HG03175 (cell line): Measurements from ENCODE around the gene C11orf21.
"Not testable (repeated sequence)": the region's sequence is repeated elsewhere in the genome, so short reads cannot be mapped to it uniquely, and the experiment has no call there.

Experiments
- ATAC-seq: cut with Tn5 transposase; IDR thresholded peaks from one replicate; pipeline ENCODE4 v1.9.1; 2021; ENCODE audit warnings: mild to moderate bottlenecking, moderate library complexity; ENCODE audit not compliant: unreplicated experiment

C11orf21 gene

GRCh38 chr11:2301631-2302305 is at the start of gene C11orf21, which contains the start of gene TSPAN32:
Gene C11orf21 (minus strand): TSS chr11:2301918. CDS start chr11:2301808, 110 bp downstream.
Gene TSPAN32 (plus strand): TSS chr11:2302013. CDS start chr11:2302150, 137 bp downstream.
- no peak for ATAC-seq

- no peak for ATAC-seq
Observed at GRCh38 chr11:2348986-2349385, 47.3 kb upstream of the C11orf21 start.

- ATAC-seq = no peak
Observed at GRCh38 chr11:2347308-2347830, 45.7 kb upstream of the C11orf21 start.

DNA sequence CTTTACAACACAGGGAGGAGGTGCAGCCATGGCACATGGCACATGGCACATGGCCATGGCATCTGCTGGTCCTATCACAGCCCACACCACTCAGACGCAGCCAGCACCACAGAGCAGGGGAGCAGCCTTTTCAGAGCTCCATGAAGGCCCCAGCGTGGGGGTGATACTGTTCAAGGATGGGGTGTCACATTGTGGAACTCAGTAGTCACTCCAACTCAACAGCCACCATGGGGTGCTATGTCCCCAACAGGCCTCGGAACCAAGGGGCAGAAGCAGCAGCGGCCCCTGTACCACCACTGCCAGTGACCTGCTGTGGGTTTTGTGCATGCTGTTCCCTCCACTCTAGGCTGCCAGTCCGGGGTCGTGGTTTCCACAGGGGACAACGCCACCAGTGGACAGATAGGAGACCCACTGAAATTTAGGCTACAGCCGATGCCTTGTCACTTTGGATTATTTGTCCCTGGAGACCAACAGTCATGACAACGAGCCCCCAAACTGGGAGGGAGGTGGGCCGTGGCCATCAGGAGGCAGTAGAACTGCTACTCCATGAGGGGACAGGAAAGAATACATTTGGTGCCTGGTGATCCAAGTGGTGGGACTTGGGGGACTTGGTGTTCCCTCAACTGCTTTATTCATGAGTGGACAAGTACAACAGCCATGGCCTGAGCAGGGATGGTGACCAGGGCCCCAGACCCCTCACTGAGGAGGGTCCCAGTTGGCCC is 45.0 kb upstream of the C11orf21 start:
- ATAC-seq = no peak

GRCh38 chr11:2346014-2346413 is 44.3 kb upstream of the C11orf21 start:
- ATAC-seq = no peak

DNA sequence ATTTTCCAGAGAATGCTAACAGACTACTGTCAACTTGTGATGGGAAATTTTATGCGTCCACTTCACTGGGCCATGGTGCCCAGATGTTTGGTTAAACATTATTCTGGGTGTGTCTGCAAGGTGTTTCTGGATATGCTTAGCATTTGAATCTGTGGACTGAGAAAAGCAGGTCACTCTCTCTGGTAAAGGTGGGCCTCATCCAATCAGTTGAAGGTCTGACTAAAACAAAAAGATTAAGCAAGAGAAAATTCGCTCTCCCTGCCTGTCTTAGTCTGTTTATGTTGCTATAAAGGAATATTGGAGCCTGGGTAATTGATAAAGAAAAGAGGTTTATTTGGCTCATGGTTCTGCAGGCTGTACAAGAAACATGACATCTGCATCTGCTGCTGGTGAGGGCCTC is 43.3 kb upstream of the C11orf21 start:
- no peak for ATAC-seq

- ATAC-seq = no peak
Observed at GRCh38 chr11:2343502-2343901, 41.8 kb upstream of the C11orf21 start.

GRCh38 chr11:2342981-2343380 is 41.3 kb upstream of the C11orf21 start:
- no peak for ATAC-seq

- no peak for ATAC-seq
Observed at GRCh38 chr11:2342557-2342956, 40.8 kb upstream of the C11orf21 start.

- ATAC-seq = not testable (repeated sequence)
Observed at GRCh38 chr11:2338760-2339159, 37.0 kb upstream of the C11orf21 start.

- not testable (repeated sequence) for ATAC-seq
Observed at GRCh38 chr11:2335286-2335685, 33.6 kb upstream of the C11orf21 start.

DNA sequence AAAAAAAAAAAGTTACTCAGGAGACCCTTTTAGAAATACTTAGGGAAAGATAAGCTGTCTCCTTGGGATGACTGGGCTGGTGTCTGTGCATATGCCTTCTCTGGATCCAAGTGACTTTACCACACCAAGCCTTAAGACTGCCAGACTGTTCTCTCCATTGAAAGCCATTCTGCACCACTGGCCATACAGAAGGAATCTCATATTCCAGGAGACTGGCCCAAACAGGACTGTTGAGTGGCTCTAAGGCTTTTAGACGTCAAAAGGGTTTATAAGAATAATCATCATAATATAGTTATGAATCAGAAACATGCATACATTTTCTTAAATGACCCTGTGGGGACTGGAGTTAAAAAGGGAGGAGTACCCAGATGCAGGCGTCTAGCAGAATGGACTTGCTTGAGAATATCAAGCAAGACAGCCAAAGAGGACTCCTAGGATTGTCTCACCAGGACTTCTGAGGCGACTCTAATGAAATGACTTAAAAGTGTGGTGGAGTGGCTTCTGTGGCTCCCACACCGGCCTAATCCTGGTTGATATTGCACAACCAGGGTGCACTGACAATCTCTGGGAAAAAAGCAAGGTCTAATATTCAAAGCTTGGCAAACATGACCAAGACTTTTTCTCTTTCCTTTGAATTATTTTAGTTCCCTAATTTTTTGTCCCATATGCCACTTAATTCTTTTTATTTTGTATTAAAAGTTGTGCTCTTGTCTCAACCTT is 31.9 kb upstream of the C11orf21 start:
- ATAC-seq = not testable (repeated sequence)

DNA sequence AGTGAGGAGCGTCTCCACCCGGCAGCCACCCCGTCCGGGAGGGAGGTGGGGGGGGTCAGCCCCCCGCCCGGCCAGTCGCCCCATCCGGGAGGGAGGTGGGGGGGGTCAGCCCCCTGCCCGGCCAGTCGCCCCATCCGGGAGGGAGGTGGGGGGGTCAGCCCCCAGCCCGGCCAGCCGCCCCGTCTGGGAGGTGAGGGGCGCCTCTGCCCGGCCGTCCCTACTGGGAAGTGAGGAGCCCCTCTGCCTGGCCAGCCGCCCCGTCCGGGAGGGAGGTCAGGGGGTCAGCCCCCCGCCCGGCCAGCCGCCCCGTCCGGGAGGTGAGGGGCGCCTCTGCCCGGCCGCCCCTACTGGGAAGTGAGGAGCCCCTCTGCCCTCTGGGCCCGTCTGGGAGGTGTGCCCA is 30.9 kb upstream of the C11orf21 start:
- ATAC-seq = not testable (repeated sequence)

GRCh38 chr11:2331404-2331803 is 29.7 kb upstream of the C11orf21 start:
- ATAC-seq = no peak

- no peak for ATAC-seq
Observed at GRCh38 chr11:2330696-2331095, 29.0 kb upstream of the C11orf21 start.

GRCh38 chr11:2329551-2329950 is 27.8 kb upstream of the C11orf21 start:
- ATAC-seq = no peak

- no peak for ATAC-seq
Observed at GRCh38 chr11:2328656-2329354, 27.1 kb upstream of the C11orf21 start.

- ATAC-seq = no peak
Observed at GRCh38 chr11:2328021-2328420, 26.3 kb upstream of the C11orf21 start.

- ATAC-seq = no peak
Observed at GRCh38 chr11:2327032-2327431, 25.3 kb upstream of the C11orf21 start.

- no peak for ATAC-seq
Observed at GRCh38 chr11:2325719-2326118, 24.0 kb upstream of the C11orf21 start.

- ATAC-seq = no peak
Observed at GRCh38 chr11:2325123-2325522, 23.4 kb upstream of the C11orf21 start.
